IMR-90 (cell line): ENCODE results near the gene PHF11. TPM values are rescaled to one million over a fixed set of nuclear protein-coding genes. Genes with fewer than 3 reads are reported as not detected.

Source experiments
- ATAC-seq: fragments of 200-7000 bp; cut with Tn5 transposase; 2 replicates; pipeline ENCODE4 v1.9.1; 2020; ENCODE audit warnings: low read depth, mild to moderate bottlenecking, moderate library complexity
- BruUV-seq: library from RNA; stranded (reverse); fragments of 400-500 nt; replicated peaks from 2 replicates; lab custom pipeline; 2021; lab: Mats Ljungman, UMichigan
- CTCF ChIA-PET: fragments of 300-600 bp; formaldehyde crosslinking; extraction: SDS; loops from one replicate; lab custom pipeline; 2021; ENCODE audit warnings: antibody characterized with exemption; lab: Yijun Ruan, JAX
- POLR2A ChIA-PET: fragments of 300-600 bp; sonication (Branson Sonifier 250); formaldehyde crosslinking; loops from one replicate; lab custom pipeline; 2022; ENCODE audit warnings: antibody characterized with exemption; ENCODE audit not compliant: unreplicated experiment; lab: Charles Lee
- DNase-seq: peaks from one replicate; pipeline ENCODE4 v3.0.0; 2013
- H2AFZ ChIP-seq: replicated peaks from 2 replicates; pipeline ENCODE3; 2013; ENCODE audit warnings: low read length, mild to moderate bottlenecking; ENCODE audit not compliant: poor library complexity
- H2AK5ac ChIP-seq: 2 replicates; pipeline ENCODE4 v1.6.1; 2013; ENCODE audit warnings: low read depth, low read length, inconsistent platforms
- H2AK9ac ChIP-seq: replicated peaks from 2 replicates; pipeline ENCODE3; 2013; ENCODE audit warnings: mild to moderate bottlenecking, low read depth, low read length, moderate library complexity; ENCODE audit not compliant: poor library complexity
- H2BK120ac ChIP-seq: 2 replicates; pipeline ENCODE4 v1.6.1; 2013; ENCODE audit warnings: low read depth, low read length, inconsistent platforms
- H2BK15ac ChIP-seq: 3 replicates; pipeline ENCODE4 v1.6.1; 2013; ENCODE audit warnings: low read depth, low read length, inconsistent platforms
- H2BK20ac ChIP-seq: 2 replicates; pipeline ENCODE4 v1.6.1; 2013; ENCODE audit warnings: low read depth, mild to moderate bottlenecking, inconsistent platforms, low read length, moderate library complexity
- H2BK5ac ChIP-seq: 2 replicates; pipeline ENCODE4 v1.6.1; 2013; ENCODE audit warnings: mild to moderate bottlenecking, low read depth, low read length, inconsistent platforms; ENCODE audit not compliant: poor library complexity, severe bottlenecking
- H3K14ac ChIP-seq: replicated peaks from 2 replicates; pipeline ENCODE4 v1.6.1; 2013; ENCODE audit warnings: low read depth, low read length, inconsistent platforms
- H3K18ac ChIP-seq: 2 replicates; pipeline ENCODE4 v1.6.1; 2013; ENCODE audit warnings: low read depth, low read length, control low read depth
- H3K23ac ChIP-seq: 2 replicates; pipeline ENCODE4 v1.6.1; 2013; ENCODE audit warnings: low read depth, low read length, inconsistent platforms
- H3K27ac ChIP-seq: 2 replicates; pipeline ENCODE4 v1.5.1; 2013; ENCODE audit warnings: mild to moderate bottlenecking, control low read depth, low read length; ENCODE audit not compliant: insufficient read depth
- H3K27me3 ChIP-seq: 2 replicates; pipeline ENCODE4 v1.6.1; 2013; ENCODE audit warnings: low read length; ENCODE audit not compliant: control insufficient read depth, insufficient read depth
- H3K36me3 ChIP-seq: 2 replicates; pipeline ENCODE4 v1.6.1; 2013; ENCODE audit warnings: low read length, mixed read lengths; ENCODE audit not compliant: control insufficient read depth, insufficient read depth
- H3K4ac ChIP-seq: 2 replicates; pipeline ENCODE4 v1.6.1; 2013; ENCODE audit warnings: low read depth, low read length, inconsistent platforms
- H3K4me1 ChIP-seq: 2 replicates; pipeline ENCODE4 v1.6.1; 2013; ENCODE audit warnings: low read length, mixed read lengths; ENCODE audit not compliant: control insufficient read depth, insufficient read depth
- H3K4me2 ChIP-seq: 2 replicates; pipeline ENCODE4 v1.6.1; 2013; ENCODE audit warnings: low read depth, mild to moderate bottlenecking, control low read depth, low read length, moderate library complexity
- H3K4me3 ChIP-seq: 2 replicates; pipeline ENCODE4 v1.5.1; 2013; ENCODE audit warnings: low read depth, mild to moderate bottlenecking, control low read depth, low read length, moderate library complexity; ENCODE audit not compliant: insufficient read depth
- H3K56ac ChIP-seq: 2 replicates; pipeline ENCODE4 v1.6.1; 2013; ENCODE audit warnings: low read length, inconsistent platforms; ENCODE audit not compliant: insufficient read depth; ENCODE audit errors: extremely low read depth
- H3K79me1 ChIP-seq, 2 experiments: 2 replicates each; pipeline ENCODE4 v1.6.1; 2013; ENCODE audit warnings: low read length in 2 of 2, inconsistent platforms in 1 of 2, low read depth in 1 of 2
- H3K9ac ChIP-seq: 2 replicates; pipeline ENCODE4 v1.6.1; 2013; ENCODE audit warnings: low read depth, low read length, control low read depth
- H3K9me1 ChIP-seq: 2 replicates; pipeline ENCODE4 v1.6.1; 2013; ENCODE audit warnings: low read length, inconsistent platforms; ENCODE audit not compliant: insufficient read depth
- H3K9me3 ChIP-seq: 2 replicates; pipeline ENCODE4 v1.6.1; 2013; ENCODE audit warnings: low read length; ENCODE audit not compliant: control insufficient read depth, insufficient read depth
- H4K20me1 ChIP-seq: 2 replicates; pipeline ENCODE4 v1.6.1; 2013; ENCODE audit warnings: low read length, inconsistent platforms; ENCODE audit not compliant: insufficient read depth
- H4K5ac ChIP-seq: 2 replicates; pipeline ENCODE4 v1.6.1; 2013; ENCODE audit warnings: mild to moderate bottlenecking, low read depth, low read length, control low read depth
- H4K8ac ChIP-seq, 2 experiments: 2 replicates each; pipeline ENCODE4 v1.6.1; 2013; ENCODE audit warnings: low read depth in 2 of 2, low read length in 2 of 2, control low read depth in 1 of 2, inconsistent platforms in 1 of 2
- H4K91ac ChIP-seq: 2 replicates; pipeline ENCODE4 v1.6.1; 2013; ENCODE audit warnings: low read depth, low read length, inconsistent platforms; ENCODE audit not compliant: insufficient read depth
- BHLHE40 ChIP-seq: fragments of 150-350 bp; IDR thresholded peaks from 2 replicates; pipeline ENCODE4 v1.6.1; 2016; ENCODE audit warnings: mild to moderate bottlenecking, low read depth, low read length
- CEBPB ChIP-seq: IDR thresholded peaks from 2 replicates; pipeline ENCODE4 v1.6.1; 2012; ENCODE audit warnings: low read depth, low read length, improper control_type of control experiment
- CHD1 ChIP-seq: IDR thresholded peaks from 2 replicates; pipeline ENCODE4 v1.6.1; 2012; ENCODE audit warnings: low read depth, low read length, improper control_type of control experiment
- FOS ChIP-seq: fragments of 150-350 bp; IDR thresholded peaks from 2 replicates; pipeline ENCODE4 v1.6.1; 2016; ENCODE audit warnings: low read depth, low read length
- MAFK ChIP-seq: IDR thresholded peaks from 2 replicates; pipeline ENCODE4 v1.6.1; 2012; ENCODE audit warnings: low read depth, low read length, improper control_type of control experiment
- MXI1 ChIP-seq: IDR thresholded peaks from 2 replicates; pipeline ENCODE4 v1.6.1; 2012; ENCODE audit warnings: low read depth, mild to moderate bottlenecking, low read length, moderate library complexity, borderline replicate concordance
- NFE2L2 ChIP-seq: fragments of 150-350 bp; IDR thresholded peaks from 2 replicates; pipeline ENCODE4 v1.6.1; 2016; ENCODE audit warnings: low read depth, mild to moderate bottlenecking, low read length
- POLR2A ChIP-seq: IDR thresholded peaks from 2 replicates; pipeline ENCODE4 v1.6.1; 2012; ENCODE audit warnings: mild to moderate bottlenecking, low read depth, low read length
- RAD21 ChIP-seq: IDR thresholded peaks from 2 replicates; pipeline ENCODE4 v1.6.1; 2012; ENCODE audit warnings: low read length, improper control_type of control experiment
- RCOR1 ChIP-seq: IDR thresholded peaks from 2 replicates; pipeline ENCODE4 v1.6.1; 2012; ENCODE audit warnings: mild to moderate bottlenecking, low read length, improper control_type of control experiment; ENCODE audit not compliant: insufficient replicate concordance
- RFX5 ChIP-seq: IDR thresholded peaks from 2 replicates; pipeline ENCODE4 v1.8.0; 2012; ENCODE audit warnings: low read depth, mild to moderate bottlenecking, low read length, moderate library complexity
- SMC3 ChIP-seq: fragments of 150-350 bp; IDR thresholded peaks from 2 replicates; pipeline ENCODE4 v1.6.1; 2016; ENCODE audit warnings: low read depth, mild to moderate bottlenecking, antibody characterized with exemption, low read length, moderate library complexity
- WGBS, 2 experiments: methylation state at CpG; one replicate each; pipeline versions ENCODE4 v1.1.5 to v1.1.7; 2013; ENCODE audit warnings: missing lambda C conversion rate in 2 of 2; ENCODE audit not compliant: insufficient read length in 1 of 2; ENCODE audit errors: extremely low coverage in 2 of 2; 5-methylcytosine and 5-hydroxymethylcytosine counted together
- dilution Hi-C: fragments of 300-500 bp; cut with HindIII; formaldehyde crosslinking; loops from one replicate; pipeline ENCODE4 v1.14.3; 2018; ENCODE audit warnings: low sequenced_read_pairs; ENCODE audit not compliant: unreplicated experiment
- in situ Hi-C: fragments of 300-500 bp; cut with MboI; formaldehyde crosslinking; loops from 3 replicates; pipeline ENCODE4 v1.14.3; 2019; ENCODE audit warnings: low sequenced_read_pairs, inconsistent platforms, mixed read lengths
- intact Hi-C: fragments of 100-400 bp; cut with micrococcal nuclease; formaldehyde crosslinking; loops from 2 replicates; pipeline ENCODE4 v1.10.0; 2022
- polyA plus RNA-seq, 3 experiments: library from polyadenylated mRNA; depleted of rRNA; stranded (reverse); fragments of >200 nt; gene quantifications; 2 replicates each; pipeline ENCODE4 v1.2.3, GENCODE V29; 2012; ENCODE audit warnings: low replicate concordance in 1 of 3
- total RNA-seq: library from RNA; depleted of rRNA; stranded (reverse); fragments of >200 nt; gene quantifications from 2 replicates; pipeline ENCODE4 v1.2.3, GENCODE V29; 2012
- TF ChIP-seq, protein P1 (sequence below): conservative IDR thresholded peaks from 2 replicates; pipeline ENCODE4 v1.5.1; 2012; ENCODE audit warnings: mild to moderate bottlenecking, low read depth, low read length, improper control_type of control experiment
- TF ChIP-seq, protein P2 (sequence below): fragments of 150-350 bp; IDR thresholded peaks from 2 replicates; pipeline ENCODE4 v1.6.1; 2017; ENCODE audit warnings: mild to moderate bottlenecking, antibody characterized with exemption, low read length, low read depth
- TF ChIP-seq, protein P3 (sequence below): fragments of 150-350 bp; IDR thresholded peaks from 2 replicates; pipeline ENCODE4 v1.6.1; 2016; ENCODE audit warnings: low read depth, mild to moderate bottlenecking, low read length, moderate library complexity, borderline replicate concordance

The PHF11 gene
- total and polyA plus RNA-seq, 2 of the 4 experiments (the other 2 are of a cell fraction) = 3.9 to 15.4 TPM

DNA sequence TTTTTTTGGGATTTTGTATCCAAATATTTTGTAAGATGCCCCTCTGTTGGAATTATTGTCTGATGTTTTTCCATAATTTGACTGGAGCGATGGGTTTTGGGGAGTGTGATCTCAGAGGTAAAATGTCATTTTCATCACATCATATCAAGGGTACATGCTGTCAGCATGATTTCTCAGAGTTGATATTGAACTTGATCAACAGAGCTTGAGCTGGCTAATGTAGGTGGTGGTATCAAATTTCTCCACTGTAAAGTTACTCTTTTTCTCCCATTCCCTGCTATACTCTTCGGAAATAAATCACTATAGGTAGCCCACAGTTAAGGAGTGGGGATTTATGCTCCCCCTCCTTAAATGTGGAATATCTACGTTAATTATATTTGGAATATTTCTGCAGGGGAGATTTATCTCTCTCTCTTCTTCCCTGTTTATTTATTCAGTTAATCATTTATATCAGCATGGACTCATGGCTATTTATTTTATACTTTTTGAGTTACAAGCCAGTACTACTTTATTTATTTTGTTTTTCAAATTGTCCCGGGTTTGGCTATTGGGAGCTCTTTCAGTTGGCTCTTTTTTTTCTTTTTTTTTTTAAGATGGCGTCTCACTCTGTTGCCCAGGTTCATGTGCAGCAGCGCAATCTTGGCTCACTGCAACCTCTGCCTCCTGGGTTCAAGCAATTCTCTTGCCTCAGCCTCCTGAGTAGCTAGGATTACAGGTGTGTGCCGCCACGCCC, 42.9 kb upstream of the PHF11 start:
- dilution Hi-C loops = no loop called here
- peak overlapping the region; percentile 68; the same call in 1 of the 2 replicates for H3K27ac ChIP-seq
- no peaks in the 10 kb centered on the region for H3K36me3 ChIP-seq
- H2BK5ac ChIP-seq = peak overlapping the region; percentile 98
- CTCF ChIA-PET = interaction anchor here (0.6 to 0.9 kb wide), 2 partner anchors 8 to 172 kb away, joined by 3 read pairs; no protein-coding TSS in a partner anchor
- peaks cover 18 to 46% of the 10 kb centered on the region in 2 experiments for H3K79me1 ChIP-seq
- H2AK9ac ChIP-seq = no peak overlapping the region
- no peak overlapping the region for H3K23ac ChIP-seq
- H4K8ac ChIP-seq = peak overlapping the region; percentile 46 to 95; a peak in 2 of 4 replicates
- H3K27me3 ChIP-seq = no peaks in the 10 kb centered on the region
- H3K4me3 ChIP-seq = no peak overlapping the region
- H2BK120ac ChIP-seq = peak overlapping the region; percentile 13
- peak overlapping the region; percentile 57; the same call in 1 of the 2 replicates for H3K18ac ChIP-seq
- H3K56ac ChIP-seq = no peak overlapping the region
- no peak overlapping the region for H2AFZ ChIP-seq
- peak overlapping the region; percentile 89 for H4K5ac ChIP-seq
- in situ Hi-C loops = no loop called here
- H3K9me1 ChIP-seq = peaks cover 3% of the 10 kb centered on the region
- ATAC-seq = no peak
- no peak overlapping the region for H3K14ac ChIP-seq
- POLR2A ChIA-PET = interaction anchor here (0.6 kb wide), 3 partner anchors 10 to 109 kb away, joined by 3 to 5 read pairs (median 4); no protein-coding TSS in a partner anchor
- peak overlapping the region; percentile 50 for H4K91ac ChIP-seq
- H3K4me1 ChIP-seq = peaks cover 16% of the 10 kb centered on the region
- peak overlapping the region; percentile 95; the same call in 1 of the 3 replicates for H2BK15ac ChIP-seq
- no peak overlapping the region for H3K9ac ChIP-seq
- no TSS peak for BruUV-seq
- intact Hi-C loops = no loop called here
- no CpG with 5 or more reads among the region's 8 CpGs for WGBS, 2 experiments
- H3K4ac ChIP-seq = no peak overlapping the region; the same call in 1 of the 2 replicates
- no peak overlapping the region for H2AK5ac ChIP-seq
- no peaks in the 10 kb centered on the region for H4K20me1 ChIP-seq
- H2BK20ac ChIP-seq = peak overlapping the region; percentile 16; the same call in 1 of the 2 replicates
- no peaks in the 10 kb centered on the region for H3K9me3 ChIP-seq
- no peak overlapping the region; the same call in 1 of the 2 replicates for H3K4me2 ChIP-seq
- DNase-seq = no peak
- no peak for TF ChIP-seq NFE2L2
- no peak for TF ChIP-seq FOS
- TF ChIP-seq, protein P1, sequence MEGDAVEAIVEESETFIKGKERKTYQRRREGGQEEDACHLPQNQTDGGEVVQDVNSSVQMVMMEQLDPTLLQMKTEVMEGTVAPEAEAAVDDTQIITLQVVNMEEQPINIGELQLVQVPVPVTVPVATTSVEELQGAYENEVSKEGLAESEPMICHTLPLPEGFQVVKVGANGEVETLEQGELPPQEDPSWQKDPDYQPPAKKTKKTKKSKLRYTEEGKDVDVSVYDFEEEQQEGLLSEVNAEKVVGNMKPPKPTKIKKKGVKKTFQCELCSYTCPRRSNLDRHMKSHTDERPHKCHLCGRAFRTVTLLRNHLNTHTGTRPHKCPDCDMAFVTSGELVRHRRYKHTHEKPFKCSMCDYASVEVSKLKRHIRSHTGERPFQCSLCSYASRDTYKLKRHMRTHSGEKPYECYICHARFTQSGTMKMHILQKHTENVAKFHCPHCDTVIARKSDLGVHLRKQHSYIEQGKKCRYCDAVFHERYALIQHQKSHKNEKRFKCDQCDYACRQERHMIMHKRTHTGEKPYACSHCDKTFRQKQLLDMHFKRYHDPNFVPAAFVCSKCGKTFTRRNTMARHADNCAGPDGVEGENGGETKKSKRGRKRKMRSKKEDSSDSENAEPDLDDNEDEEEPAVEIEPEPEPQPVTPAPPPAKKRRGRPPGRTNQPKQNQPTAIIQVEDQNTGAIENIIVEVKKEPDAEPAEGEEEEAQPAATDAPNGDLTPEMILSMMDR = no peak
- no peak for TF ChIP-seq CHD1
- TF ChIP-seq RAD21 = no peak
- TF ChIP-seq MAFK = no peak
- no peak for TF ChIP-seq CEBPB
- TF ChIP-seq, protein P2, sequence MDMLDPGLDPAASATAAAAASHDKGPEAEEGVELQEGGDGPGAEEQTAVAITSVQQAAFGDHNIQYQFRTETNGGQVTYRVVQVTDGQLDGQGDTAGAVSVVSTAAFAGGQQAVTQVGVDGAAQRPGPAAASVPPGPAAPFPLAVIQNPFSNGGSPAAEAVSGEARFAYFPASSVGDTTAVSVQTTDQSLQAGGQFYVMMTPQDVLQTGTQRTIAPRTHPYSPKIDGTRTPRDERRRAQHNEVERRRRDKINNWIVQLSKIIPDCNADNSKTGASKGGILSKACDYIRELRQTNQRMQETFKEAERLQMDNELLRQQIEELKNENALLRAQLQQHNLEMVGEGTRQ = no peak
- TF ChIP-seq, protein P3, sequence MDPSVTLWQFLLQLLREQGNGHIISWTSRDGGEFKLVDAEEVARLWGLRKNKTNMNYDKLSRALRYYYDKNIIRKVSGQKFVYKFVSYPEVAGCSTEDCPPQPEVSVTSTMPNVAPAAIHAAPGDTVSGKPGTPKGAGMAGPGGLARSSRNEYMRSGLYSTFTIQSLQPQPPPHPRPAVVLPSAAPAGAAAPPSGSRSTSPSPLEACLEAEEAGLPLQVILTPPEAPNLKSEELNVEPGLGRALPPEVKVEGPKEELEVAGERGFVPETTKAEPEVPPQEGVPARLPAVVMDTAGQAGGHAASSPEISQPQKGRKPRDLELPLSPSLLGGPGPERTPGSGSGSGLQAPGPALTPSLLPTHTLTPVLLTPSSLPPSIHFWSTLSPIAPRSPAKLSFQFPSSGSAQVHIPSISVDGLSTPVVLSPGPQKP = no peak
- TF ChIP-seq MXI1 = no peak
- no peak for TF ChIP-seq RCOR1
- TF ChIP-seq POLR2A = no peak
- TF ChIP-seq RFX5 = no peak
- no peak for TF ChIP-seq BHLHE40
- no peak for TF ChIP-seq SMC3
